GM19438 (cell line): ENCODE data around the gene TM4SF1.

Experiments used
- ATAC-seq: cut with Tn5 transposase; IDR thresholded peaks from one replicate; pipeline ENCODE4 v1.9.1; 2021; ENCODE audit warnings: low read depth; ENCODE audit not compliant: unreplicated experiment

The TM4SF1 gene

GRCh38 chr3:149376718-149377407 lies 586 bp downstream of the TM4SF1 start:
- no peak for ATAC-seq

GRCh38 chr3:149375501-149376196 lies 1.8 kb downstream of the TM4SF1 start:
- ATAC-seq, result no peak

GRCh38 chr3:149374793-149375500 lies 2.5 kb downstream of the TM4SF1 start:
- no peak for ATAC-seq

- ATAC-seq, result no peak
Measured at GRCh38 chr3:149374391-149374790, 3.1 kb downstream of the TM4SF1 start.

GRCh38 chr3:149373235-149374125 lies 4.0 kb downstream of the TM4SF1 start:
- ATAC-seq, result no peak

GRCh38 chr3:149371723-149372114 lies 5.7 kb downstream of the TM4SF1 start:
- ATAC-seq, result no peak

GRCh38 chr3:149371001-149371722 lies 6.3 kb downstream of the TM4SF1 start:
- ATAC-seq, result no peak

GRCh38 chr3:149369991-149370866 lies 7.2 kb downstream of the TM4SF1 start:
- ATAC-seq, result no peak

- no peak for ATAC-seq
Measured at GRCh38 chr3:149368674-149369497, 8.6 kb downstream of the TM4SF1 start.

GRCh38 chr3:149368201-149368673 lies 9.2 kb downstream of the TM4SF1 start:
- no peak for ATAC-seq

GRCh38 chr3:149366941-149367840 lies 10.3 kb downstream of the TM4SF1 start:
- no peak for ATAC-seq

GRCh38 chr3:149366031-149366430 lies 11.4 kb downstream of the TM4SF1 start:
- no peak for ATAC-seq

GRCh38 chr3:149364624-149365023 lies 12.8 kb downstream of the TM4SF1 start:
- no peak for ATAC-seq

- no peak for ATAC-seq
Measured at GRCh38 chr3:149363053-149363452, 14.4 kb downstream of the TM4SF1 start.

GRCh38 chr3:149362366-149362765 lies 15.1 kb downstream of the TM4SF1 start:
- ATAC-seq, result no peak

- no peak for ATAC-seq
Measured at GRCh38 chr3:149356630-149357029, 20.8 kb downstream of the TM4SF1 start.

- no peak for ATAC-seq
Measured at GRCh38 chr3:149356044-149356592, 21.3 kb downstream of the TM4SF1 start.
